Heart left ventricle (tissue), 16 donors: Measurements from ENCODE around the gene OLA1. TPM values are rescaled to one million over a fixed set of nuclear protein-coding genes. Genes with fewer than 3 reads are reported as not detected.

Experiments
- ATAC-seq, 4 donors: fragments of 200-7000 bp; cut with Tn5 transposase; one replicate each; pipeline ENCODE4 v1.9.1; 2020 to 2022; ENCODE audit warnings: moderate library complexity in 4 of 4, mild to moderate bottlenecking in 3 of 4, moderate number of reproducible peaks in 1 of 4
- DNase-seq, 5 donors: peaks; one replicate each; pipeline ENCODE4 v3.0.0-alpha.2; 2020
- H3K27ac ChIP-seq, 12 donors: fragments of 200-600 bp; sonication (generic) in 4 of 12; one replicate each; pipeline versions ENCODE4 v1.5.0 to v1.8.0; 2016 to 2022; ENCODE audit warnings: mild to moderate bottlenecking in 2 of 12
- H3K27me3 ChIP-seq, 9 donors: fragments of 200-600 bp; sonication (generic) in 2 of 9; one replicate each; pipeline versions ENCODE4 v1.5.1 to v1.8.0; 2016 to 2022; ENCODE audit warnings: mild to moderate bottlenecking in 3 of 9
- H3K36me3 ChIP-seq, 9 donors: fragments of 200-600 bp; sonication (generic) in 2 of 9; one replicate each; pipeline versions ENCODE4 v1.5.0 to v1.8.0; 2018 to 2022; ENCODE audit warnings: mild to moderate bottlenecking in 2 of 9
- H3K4me1 ChIP-seq, 12 donors: fragments of 200-600 bp; sonication (generic) in 4 of 12; one replicate each; pipeline versions ENCODE4 v1.5.0 to v1.8.0; 2016 to 2022; ENCODE audit warnings: mild to moderate bottlenecking in 3 of 12
- H3K4me3 ChIP-seq, 12 donors: fragments of 200-600 bp; sonication (generic) in 4 of 12; one replicate each; pipeline versions ENCODE4 v1.5.0 to v1.8.0; 2017 to 2022; ENCODE audit warnings: mild to moderate bottlenecking in 9 of 12, moderate library complexity in 4 of 12
- H3K9me3 ChIP-seq, 12 donors: fragments of 200-600 bp; sonication (generic) in 4 of 12; one replicate each; pipeline versions ENCODE4 v1.5.0 to v1.8.0; 2016 to 2022; ENCODE audit warnings: mild to moderate bottlenecking in 1 of 12
- POLR2A ChIP-seq, 2 donors: fragments of 450-650 bp; IDR thresholded peaks; one replicate each; pipeline ENCODE4 v1.6.1; 2017; ENCODE audit warnings: antibody characterized with exemption in 2 of 2, mild to moderate bottlenecking in 2 of 2, moderate library complexity in 2 of 2
- WGBS, 4 donors: extraction: QIAGEN DNeasy Blood & Tissue Kit in 2 of 4; methylation state at CpG; one replicate each; pipeline versions ENCODE4 v1.1.5 to v1.1.7; 2013 to 2018; 5-methylcytosine and 5-hydroxymethylcytosine counted together
- intact Hi-C, 10 donors: fragments of 100-400 bp; cut with DNase I; formaldehyde crosslinking; loops; one replicate each; pipeline versions ENCODE4 v1.11.1 to v1.14.2; 2022
- polyA plus RNA-seq, 2 donors: library from polyadenylated mRNA; stranded (reverse); fragments of 200-250 nt; gene quantifications; one replicate each; pipeline ENCODE4 v1.2.3, GENCODE V29; 2013
- total RNA-seq, 9 donors: library from RNA; depleted of rRNA in 2 of 9; stranded (reverse); fragments of >200 nt in 2 of 9; fragmentation: NEBNext Ultra II Directional in 3 of 9; extraction: Animal tissue kit (Norgen Biotek cat#: 25700) in 3 of 9; gene quantifications; one replicate each; pipeline versions ENCODE4 v1.1.0 to v1.2.4, GENCODE V29; 2016 to 2023
- TF ChIP-seq, protein P1 (sequence below), 12 donors: fragments of 200-600 bp; sonication (generic) in 4 of 12; IDR thresholded peaks; one replicate each; pipeline versions ENCODE4 v1.5.0 to v1.8.0; 2018 to 2022; ENCODE audit warnings: antibody characterized with exemption in 12 of 12, mild to moderate bottlenecking in 5 of 12
- donor health status: ischemic (EF 13 %, LVEDD 7.1; RV severe dilation, severe dysfunction).
- donor health status: healthy with polysubstance abuse.
- donor health status: DM: no; HTN: yes; CAD: no.
- donor health status: DM: no; HTN: no; CAD: no.
- donor health status: ischemic (EF 25% LVEDD 6.9; RV normal size, moderate dysfunction).
- donor health status: ischemic (EF 25% LVEDD 5.7; RV mildly dilated, moderate dysfunction).
- donor health status: healthy.
- donor health status: DM: yes; HTN: yes; CAD: no.
- donor health status: ischemic (EF 35%, LVEDD 5.7; RV mildly dilated, moderate dysfunction).
- donor health status: nonischemic (EF 11% LVEDD 7.7; RV severe dilation, severe dysfunction).
- donor health status: DM: yes; HTN: yes; CAD: no.
- donor health status: PGD.
- donor health status: ischemic (EF 29% LVEDD 5.4; RV normal size, mild dysfunction).
- donor health status: nonischemic (EF 23%, LVEDD 6.1; RV moderate dilation, normal function).

OLA1 gene
- total and polyA plus RNA-seq, 11 donors, result 41.5 to 91.7 (median 72.5) TPM

DNA sequence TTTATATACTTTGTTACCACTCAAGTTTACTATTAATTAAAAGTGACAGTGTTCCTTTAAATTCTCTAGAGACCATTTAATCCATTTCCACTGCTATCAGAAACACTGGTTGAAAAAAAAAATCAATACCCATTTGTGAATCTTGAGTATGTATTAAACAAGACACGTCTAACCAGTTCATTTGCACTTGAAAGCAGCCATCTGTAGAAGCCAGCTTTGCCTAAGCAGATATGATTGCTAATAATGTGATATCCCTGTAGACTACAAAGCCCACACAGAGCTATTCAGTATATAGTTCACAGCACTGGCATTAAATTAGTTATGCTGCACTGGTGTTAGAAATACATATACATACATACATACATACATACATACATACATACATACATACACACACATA lies 171.4 kb downstream of the OLA1 start:
- Histone ChIP-seq H3K4me1 (no peaks in the 10 kb centered on the region), H3K9me3 (no peaks in the 10 kb centered on the region), H3K36me3 (peaks cover 0 to 12% (median 0%) of the 10 kb centered on the region in 9 donors), H3K27me3 (no peaks in the 10 kb centered on the region), H3K4me3 (no peak overlapping the region), H3K27ac (no peak overlapping the region)
- intact Hi-C loops, result loop anchor here in 1 of 10 donors (10.0 kb wide), 1 partner anchor 672 kb away; no protein-coding TSS in a partner anchor
- TF ChIP-seq, protein P1, sequence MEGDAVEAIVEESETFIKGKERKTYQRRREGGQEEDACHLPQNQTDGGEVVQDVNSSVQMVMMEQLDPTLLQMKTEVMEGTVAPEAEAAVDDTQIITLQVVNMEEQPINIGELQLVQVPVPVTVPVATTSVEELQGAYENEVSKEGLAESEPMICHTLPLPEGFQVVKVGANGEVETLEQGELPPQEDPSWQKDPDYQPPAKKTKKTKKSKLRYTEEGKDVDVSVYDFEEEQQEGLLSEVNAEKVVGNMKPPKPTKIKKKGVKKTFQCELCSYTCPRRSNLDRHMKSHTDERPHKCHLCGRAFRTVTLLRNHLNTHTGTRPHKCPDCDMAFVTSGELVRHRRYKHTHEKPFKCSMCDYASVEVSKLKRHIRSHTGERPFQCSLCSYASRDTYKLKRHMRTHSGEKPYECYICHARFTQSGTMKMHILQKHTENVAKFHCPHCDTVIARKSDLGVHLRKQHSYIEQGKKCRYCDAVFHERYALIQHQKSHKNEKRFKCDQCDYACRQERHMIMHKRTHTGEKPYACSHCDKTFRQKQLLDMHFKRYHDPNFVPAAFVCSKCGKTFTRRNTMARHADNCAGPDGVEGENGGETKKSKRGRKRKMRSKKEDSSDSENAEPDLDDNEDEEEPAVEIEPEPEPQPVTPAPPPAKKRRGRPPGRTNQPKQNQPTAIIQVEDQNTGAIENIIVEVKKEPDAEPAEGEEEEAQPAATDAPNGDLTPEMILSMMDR (IDR thresholded peaks at IDR 0.05), result no peak
- WGBS, 4 donors, result 71 to 88% (median 82%) methylated on average over 1 of the region's 1 CpG
- no peak for ATAC-seq
- DNase-seq, result no peak

DNA sequence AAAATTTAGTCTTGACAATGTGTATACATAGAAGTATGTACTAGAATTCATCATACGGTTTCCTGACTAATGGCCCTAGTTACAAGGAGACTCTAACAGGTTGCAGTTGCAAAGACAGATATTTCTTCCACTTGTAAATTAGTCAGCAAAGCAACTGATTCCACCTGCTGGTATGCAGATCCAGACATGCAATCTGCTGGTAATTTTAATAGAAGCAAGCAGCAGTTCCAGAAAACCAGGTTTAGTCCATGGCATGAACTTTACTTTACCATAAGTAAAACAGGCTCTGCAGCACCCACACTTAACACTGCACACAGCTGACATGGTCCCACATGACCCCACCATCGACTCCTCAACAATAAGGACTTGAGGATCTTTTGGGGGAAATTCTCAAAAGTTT lies 172.3 kb downstream of the OLA1 start:
- DNase-seq (no peak), ATAC-seq (no peak)
- no peaks in the 10 kb centered on the region for H3K4me1 ChIP-seq
- H3K4me3 ChIP-seq, result no peak overlapping the region
- WGBS, 4 donors, result 82 to 90% (median 84%) methylated on average over 2 of the region's 2 CpGs
- H3K27ac ChIP-seq, result no peak overlapping the region
- H3K27me3 ChIP-seq, result no peaks in the 10 kb centered on the region
- no peaks in the 10 kb centered on the region for H3K9me3 ChIP-seq
- peaks cover 0 to 11% (median 0%) of the 10 kb centered on the region in 9 donors for H3K36me3 ChIP-seq
- no peak for TF ChIP-seq POLR2A (IDR thresholded peaks at IDR 0.05)
- TF ChIP-seq, protein P1 (IDR thresholded peaks at IDR 0.05), result no peak
- intact Hi-C loops, result loop anchor here in 1 of 10 donors (10.0 kb wide), 1 partner anchor 671 kb away; no protein-coding TSS in a partner anchor

DNA sequence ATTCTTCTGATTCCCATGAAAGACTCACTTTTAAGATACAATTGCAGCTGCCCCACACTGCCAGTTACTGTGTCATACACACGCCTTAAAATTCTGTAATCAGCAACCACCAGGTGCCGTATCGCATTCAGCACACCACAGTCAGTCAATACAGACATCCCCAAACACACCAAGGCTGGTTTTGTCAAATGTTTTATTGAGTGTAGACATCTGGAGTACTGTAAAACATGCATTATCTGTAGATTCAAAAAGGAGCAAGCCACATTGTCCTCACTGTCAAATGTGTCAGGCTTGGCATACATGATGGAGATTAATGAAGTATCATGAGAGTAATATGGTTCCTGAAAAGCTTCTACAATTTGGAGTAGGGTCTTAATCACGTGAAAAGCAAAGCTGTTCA lies 173.5 kb downstream of the OLA1 start:
- intact Hi-C loops, result loop anchor here in 1 of 10 donors (10.0 kb wide), 1 partner anchor 670 kb away; no protein-coding TSS in a partner anchor

DNA sequence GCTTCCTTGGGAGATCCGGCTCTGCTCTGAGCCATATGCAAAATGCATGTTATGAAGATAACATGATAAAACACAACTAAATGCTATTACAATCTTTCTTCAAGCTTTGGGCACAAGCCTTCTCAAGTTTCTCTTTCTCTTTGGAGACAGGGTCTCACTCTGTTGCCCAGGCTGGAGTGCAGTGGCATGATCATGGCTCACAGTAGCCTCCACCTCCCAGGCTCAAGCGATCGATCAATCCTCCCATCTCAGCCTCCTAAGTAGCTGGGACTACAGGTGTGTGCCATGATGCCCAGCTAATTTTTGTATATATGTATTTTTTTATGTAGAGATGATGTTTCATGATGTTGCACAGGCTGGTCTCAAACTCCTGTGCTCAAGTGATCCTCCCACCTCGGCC lies 175.5 kb downstream of the OLA1 start:
- Histone ChIP-seq H3K4me1 (no peaks in the 10 kb centered on the region), H3K27ac (no peak overlapping the region), H3K36me3 (peaks cover 0 to 11% (median 0%) of the 10 kb centered on the region in 9 donors), H3K4me3 (no peak overlapping the region), H3K27me3 (no peaks in the 10 kb centered on the region), H3K9me3 (no peaks in the 10 kb centered on the region)
- no peak for TF ChIP-seq POLR2A (IDR thresholded peaks at IDR 0.05)
- TF ChIP-seq, protein P1 (IDR thresholded peaks at IDR 0.05), result no peak
- DNase-seq, result no peak
- ATAC-seq, result no peak
- 94 to 99% (median 98%) methylated on average over 4 of the region's 4 CpGs for whole genome bisulfite sequencing, 4 donors
- intact Hi-C loops, result loop anchor here in 1 of 10 donors (10.0 kb wide), 1 partner anchor 668 kb away; no protein-coding TSS in a partner anchor

More for the DNA sequence above, 173.5 kb downstream of the OLA1 start:
- H3K27ac ChIP-seq, result no peak overlapping the region
- H3K27me3 ChIP-seq, result no peaks in the 10 kb centered on the region
- H3K4me1 ChIP-seq, result no peaks in the 10 kb centered on the region
- ATAC-seq (no peak), DNase-seq (no peak)
- no peaks in the 10 kb centered on the region for H3K9me3 ChIP-seq
- no peak overlapping the region for H3K4me3 ChIP-seq
- WGBS, 4 donors, result 92 to 96% (median 95%) methylated on average over 4 of the region's 4 CpGs
- H3K36me3 ChIP-seq, result peaks cover 0 to 11% (median 0%) of the 10 kb centered on the region in 9 donors
- TF ChIP-seq, protein P1 (IDR thresholded peaks at IDR 0.05), result no peak
